Vagina (tissue), 2 donors: ENCODE measurements around the gene DEDD. TPM values are rescaled to one million over a fixed set of nuclear protein-coding genes. Genes with fewer than 3 reads are reported as not detected.

ENCODE experiments used
- DNase-seq, 2 donors: peaks; one replicate each; pipeline ENCODE4 v3.0.0-alpha.2; 2017; ENCODE audit errors: extremely low spot score in 2 of 2
- H3K27ac ChIP-seq: fragments of 200-600 bp; sonication (generic); one replicate; pipeline ENCODE4 v1.5.1; 2019
- H3K27me3 ChIP-seq: fragments of 200-600 bp; sonication (generic); one replicate; pipeline ENCODE4 v1.5.1; 2019
- H3K36me3 ChIP-seq, 2 donors: fragments of 200-600 bp; sonication (generic); one replicate each; pipeline ENCODE4 v1.5.1; 2017 to 2019
- H3K4me1 ChIP-seq: fragments of 200-600 bp; sonication (generic); one replicate; pipeline ENCODE4 v1.5.1; 2019
- H3K4me3 ChIP-seq, 2 donors: fragments of 200-600 bp; sonication (generic); 1 replicate in 1 of 2; 2 replicates in 1 of 2; pipeline ENCODE4 v1.5.1; 2016 to 2019
- H3K9me3 ChIP-seq: fragments of 200-600 bp; sonication (generic); one replicate; pipeline ENCODE4 v1.5.1; 2019
- POLR2A ChIP-seq, 2 donors: fragments of 450-650 bp; IDR thresholded peaks; one replicate each; pipeline ENCODE4 v1.6.1; 2017; ENCODE audit warnings: antibody characterized with exemption in 2 of 2, mild to moderate bottlenecking in 2 of 2, moderate library complexity in 2 of 2
- POLR2AphosphoS5 ChIP-seq, 2 donors: sonication (generic); formaldehyde crosslinking; IDR thresholded peaks; one replicate each; pipeline ENCODE4 v1.9.0; 2017; ENCODE audit warnings: antibody characterized with exemption in 2 of 2, mild to moderate bottlenecking in 2 of 2, low read depth in 1 of 2; ENCODE audit not compliant: insufficient read depth in 1 of 2
- intact Hi-C: fragments of 100-400 bp; cut with DNase I; formaldehyde crosslinking; loops from one replicate; pipeline ENCODE4 v1.15.1; 2023
- total RNA-seq: library from RNA; depleted of rRNA; stranded (reverse); fragments of >200 nt; gene quantifications from one replicate; pipeline ENCODE4 v1.2.3, GENCODE V29; 2016
- TF ChIP-seq, protein P1 (sequence below), 3 experiments: fragments of 450-650 bp in 2 of 3; fragments of 200-600 bp in 1 of 3; sonication (generic) in 1 of 3; IDR thresholded peaks; one replicate each; pipeline ENCODE4 v1.5.1; 2017 to 2019; ENCODE audit warnings: antibody characterized with exemption in 3 of 3, mild to moderate bottlenecking in 2 of 3, moderate library complexity in 2 of 3

Gene DEDD
- total RNA-seq, 1 donor from 2014 or later = 42.0 TPM

GRCh38 chr1:161098210-161099068, 34.0 kb downstream of the DEDD start, which contains the start of gene KLHDC9:
KLHDC9 (plus strand) TSS chr1:161098361; CDS start chr1:161098536, 175 bp downstream.
- intact Hi-C loops = loop anchor here (5.0 to 10.0 kb wide), 2 partner anchors 51 to 104 kb away; partner anchors contain the start of gene USF1
- Histone ChIP-seq H3K36me3 (peaks cover 0 to 15% of the 10 kb centered on the region in 2 donors), H3K27ac (peak within 1 kb of the TSS; percentile 31), H3K4me1 (peaks cover 16% of the 10 kb centered on the region), H3K4me3 (peak within 1 kb of the TSS; percentile 43 to 52), H3K27me3 (no peaks in the 10 kb centered on the region), H3K9me3 (no peaks in the 10 kb centered on the region)
- DNase-seq = no peak
- TF ChIP-seq POLR2AphosphoS5 (IDR thresholded peaks at IDR 0.05; ENCODE audit: insufficient read depth in 1 of 2, low read depth in 1 of 2) (peak in 1 of 2 donors; percentile 40), POLR2A (IDR thresholded peaks at IDR 0.05) (no peak)
- TF ChIP-seq, protein P1, sequence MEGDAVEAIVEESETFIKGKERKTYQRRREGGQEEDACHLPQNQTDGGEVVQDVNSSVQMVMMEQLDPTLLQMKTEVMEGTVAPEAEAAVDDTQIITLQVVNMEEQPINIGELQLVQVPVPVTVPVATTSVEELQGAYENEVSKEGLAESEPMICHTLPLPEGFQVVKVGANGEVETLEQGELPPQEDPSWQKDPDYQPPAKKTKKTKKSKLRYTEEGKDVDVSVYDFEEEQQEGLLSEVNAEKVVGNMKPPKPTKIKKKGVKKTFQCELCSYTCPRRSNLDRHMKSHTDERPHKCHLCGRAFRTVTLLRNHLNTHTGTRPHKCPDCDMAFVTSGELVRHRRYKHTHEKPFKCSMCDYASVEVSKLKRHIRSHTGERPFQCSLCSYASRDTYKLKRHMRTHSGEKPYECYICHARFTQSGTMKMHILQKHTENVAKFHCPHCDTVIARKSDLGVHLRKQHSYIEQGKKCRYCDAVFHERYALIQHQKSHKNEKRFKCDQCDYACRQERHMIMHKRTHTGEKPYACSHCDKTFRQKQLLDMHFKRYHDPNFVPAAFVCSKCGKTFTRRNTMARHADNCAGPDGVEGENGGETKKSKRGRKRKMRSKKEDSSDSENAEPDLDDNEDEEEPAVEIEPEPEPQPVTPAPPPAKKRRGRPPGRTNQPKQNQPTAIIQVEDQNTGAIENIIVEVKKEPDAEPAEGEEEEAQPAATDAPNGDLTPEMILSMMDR (IDR thresholded peaks at IDR 0.05) = peak in 1 of 3 experiments; percentile 4

- intact Hi-C loops = loop anchor here (5.0 to 10.0 kb wide), 2 partner anchors 49 to 102 kb away; partner anchors contain the start of gene USF1
- Histone ChIP-seq H3K27ac (no peak overlapping the region), H3K4me1 (peaks cover 16% of the 10 kb centered on the region), H3K27me3 (no peaks in the 10 kb centered on the region), H3K9me3 (no peaks in the 10 kb centered on the region), H3K36me3 (peaks cover 0 to 15% of the 10 kb centered on the region in 2 donors), H3K4me3 (no peak overlapping the region)
- peak in 1 of 2 donors; percentile 63 for TF ChIP-seq POLR2AphosphoS5 (IDR thresholded peaks at IDR 0.05; ENCODE audit: insufficient read depth in 1 of 2, low read depth in 1 of 2)
- TF ChIP-seq, protein P1 (IDR thresholded peaks at IDR 0.05) = no peak
- no peak for TF ChIP-seq POLR2A (IDR thresholded peaks at IDR 0.05)
- DNase-seq = peak in 1 of 2 donors; percentile 25
Measured at GRCh38 chr1:161096530-161096929, 35.9 kb downstream of the DEDD start.

- H3K27me3 ChIP-seq = no peaks in the 10 kb centered on the region
- H3K27ac ChIP-seq = no peak overlapping the region
- no peak overlapping the region for H3K4me3 ChIP-seq
- TF ChIP-seq POLR2A (IDR thresholded peaks at IDR 0.05) (no peak), POLR2AphosphoS5 (IDR thresholded peaks at IDR 0.05; ENCODE audit: insufficient read depth in 1 of 2, low read depth in 1 of 2) (no peak)
- TF ChIP-seq, protein P1 (IDR thresholded peaks at IDR 0.05) = no peak
- peaks cover 16% of the 10 kb centered on the region for H3K4me1 ChIP-seq
- intact Hi-C loops = loop anchor here (5.0 to 10.0 kb wide), 2 partner anchors 49 to 101 kb away; partner anchors contain the start of gene USF1
- DNase-seq = no peak
- H3K36me3 ChIP-seq = peaks cover 0 to 11% of the 10 kb centered on the region in 2 donors
- no peaks in the 10 kb centered on the region for H3K9me3 ChIP-seq
Measured at GRCh38 chr1:161096015-161096414, 36.5 kb downstream of the DEDD start.

GRCh38 chr1:161095230-161095629, 37.2 kb downstream of the DEDD start:
- intact Hi-C loops = loop anchor here (5.0 to 10.0 kb wide), 2 partner anchors 48 to 100 kb away; partner anchors contain the start of gene USF1
- Histone ChIP-seq H3K36me3 (peaks cover 0 to 4% of the 10 kb centered on the region in 2 donors), H3K27me3 (no peaks in the 10 kb centered on the region), H3K9me3 (no peaks in the 10 kb centered on the region), H3K4me3 (no peak overlapping the region), H3K4me1 (peaks cover 16% of the 10 kb centered on the region), H3K27ac (no peak overlapping the region)
- TF ChIP-seq POLR2A (IDR thresholded peaks at IDR 0.05) (no peak), POLR2AphosphoS5 (IDR thresholded peaks at IDR 0.05; ENCODE audit: insufficient read depth in 1 of 2, low read depth in 1 of 2) (no peak)
- TF ChIP-seq, protein P1 (IDR thresholded peaks at IDR 0.05) = no peak
- no peak for DNase-seq
